Mucosa of rectum (tissue), 2 donors: ENCODE measurements around the gene WWC2.
"Not testable (repeated sequence)": the region's sequence is repeated elsewhere in the genome, so short reads cannot be mapped to it uniquely, and the experiment has no call there.

Source experiments
- H3K27ac ChIP-seq, 2 donors: one replicate each; pipeline ENCODE4 v1.7.0; 2013; ENCODE audit warnings: inconsistent platforms in 2 of 2, low read depth in 2 of 2, low read length in 2 of 2
- H3K27me3 ChIP-seq, 2 donors: one replicate each; pipeline ENCODE4 v1.7.0; 2013; ENCODE audit warnings: low read length in 2 of 2; ENCODE audit not compliant: control insufficient read depth in 2 of 2, insufficient read depth in 2 of 2
- H3K36me3 ChIP-seq, 2 donors: one replicate each; pipeline ENCODE4 v1.7.0; 2013; ENCODE audit warnings: low read length in 2 of 2; ENCODE audit not compliant: control insufficient read depth in 2 of 2, insufficient read depth in 2 of 2
- H3K4me1 ChIP-seq, 2 donors: one replicate each; pipeline ENCODE4 v1.7.0; 2013; ENCODE audit warnings: low read length in 2 of 2, mild to moderate bottlenecking in 1 of 2; ENCODE audit not compliant: control insufficient read depth in 2 of 2, insufficient read depth in 2 of 2
- H3K4me3 ChIP-seq, 2 donors: one replicate each; pipeline ENCODE4 v1.7.0; 2013; ENCODE audit warnings: low read length in 2 of 2
- H3K9ac ChIP-seq, 2 donors: one replicate each; pipeline ENCODE4 v1.7.0; 2013; ENCODE audit warnings: low read length in 2 of 2, low read depth in 1 of 2, mild to moderate bottlenecking in 1 of 2
- H3K9me3 ChIP-seq, 2 donors: one replicate each; pipeline ENCODE4 v1.7.0; 2013; ENCODE audit warnings: low read length in 2 of 2; ENCODE audit not compliant: control insufficient read depth in 2 of 2
- donor health status: healthy.
- donor health status: Normal muscosa, but diverticular disease.

The WWC2 gene

DNA sequence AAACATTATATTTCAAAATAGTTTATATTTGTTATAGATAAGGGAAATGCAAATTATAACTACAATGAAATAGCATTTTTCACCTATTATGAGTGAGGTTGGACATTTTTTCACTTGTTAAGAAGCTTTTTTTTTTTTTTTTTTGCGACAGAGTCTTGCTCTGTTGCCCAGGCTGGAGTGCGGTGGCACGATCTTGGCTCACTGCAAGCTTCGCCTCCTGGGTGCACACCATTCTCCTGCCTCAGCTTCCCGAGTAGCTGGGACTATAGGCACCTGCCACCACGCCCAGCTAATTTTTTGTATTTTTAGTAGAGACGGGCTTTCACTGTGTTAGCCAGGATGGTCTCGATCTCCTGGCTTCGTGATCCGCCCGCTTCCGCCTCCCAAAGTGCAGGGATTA is 22.6 kb downstream of the WWC2 start:
- not testable (repeated sequence) for H3K9ac ChIP-seq, H3K27ac ChIP-seq, H3K4me3 ChIP-seq, H3K27me3 ChIP-seq, H3K9me3 ChIP-seq, H3K36me3 ChIP-seq, H3K4me1 ChIP-seq

DNA sequence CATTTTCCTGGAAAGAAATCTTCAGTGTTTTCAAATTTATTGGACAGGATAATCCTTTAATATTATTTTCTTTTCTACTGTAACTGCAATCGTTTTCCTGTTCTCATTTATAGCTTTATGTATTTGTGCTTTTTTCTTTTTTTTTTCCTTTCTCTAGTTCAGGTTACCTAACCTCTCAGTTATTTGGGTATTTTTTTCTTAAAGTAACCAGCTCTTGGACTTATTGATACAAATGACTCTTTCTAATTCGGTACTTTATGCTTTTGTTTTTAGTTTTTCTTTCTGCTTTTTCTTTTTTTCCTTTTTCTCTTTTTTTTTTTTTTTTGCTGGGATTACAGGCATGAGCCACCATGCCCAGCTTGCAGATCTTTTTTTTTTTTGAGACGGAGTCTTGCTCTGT is 25.2 kb downstream of the WWC2 start:
- Histone ChIP-seq H3K9me3 (no peaks in the 10 kb centered on the region), H3K27ac (no peak overlapping the region), H3K36me3 (no peaks in the 10 kb centered on the region), H3K27me3 (peaks cover 0 to 2% of the 10 kb centered on the region in 2 donors), H3K9ac (no peak overlapping the region), H3K4me1 (no peaks in the 10 kb centered on the region), H3K4me3 (no peak overlapping the region)

DNA sequence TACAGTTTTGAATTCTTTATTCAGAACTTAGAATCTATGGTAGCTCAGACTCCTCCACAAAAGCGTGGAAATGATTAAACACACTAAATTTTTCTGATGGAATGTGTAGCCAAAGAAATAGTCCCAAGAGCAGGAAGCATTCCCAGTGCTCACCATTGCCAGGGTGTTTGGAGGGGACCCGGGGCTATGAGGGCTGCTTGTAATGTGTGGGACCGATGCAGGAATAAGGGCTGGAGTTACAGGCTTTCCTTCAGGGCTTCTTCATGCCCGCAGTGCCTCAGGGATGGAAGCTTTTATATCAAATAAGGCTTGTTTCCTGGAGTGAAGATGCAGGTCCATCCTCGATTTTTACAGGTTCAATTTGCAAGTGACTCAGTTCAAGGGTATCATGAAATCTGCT is 25.8 kb downstream of the WWC2 start:
- H3K9me3 ChIP-seq = no peaks in the 10 kb centered on the region
- H3K27me3 ChIP-seq = no peaks in the 10 kb centered on the region
- H3K36me3 ChIP-seq = no peaks in the 10 kb centered on the region
- H3K4me1 ChIP-seq = no peaks in the 10 kb centered on the region
- H3K27ac ChIP-seq = no peak overlapping the region
- H3K9ac ChIP-seq = no peak overlapping the region
- no peak overlapping the region for H3K4me3 ChIP-seq

DNA sequence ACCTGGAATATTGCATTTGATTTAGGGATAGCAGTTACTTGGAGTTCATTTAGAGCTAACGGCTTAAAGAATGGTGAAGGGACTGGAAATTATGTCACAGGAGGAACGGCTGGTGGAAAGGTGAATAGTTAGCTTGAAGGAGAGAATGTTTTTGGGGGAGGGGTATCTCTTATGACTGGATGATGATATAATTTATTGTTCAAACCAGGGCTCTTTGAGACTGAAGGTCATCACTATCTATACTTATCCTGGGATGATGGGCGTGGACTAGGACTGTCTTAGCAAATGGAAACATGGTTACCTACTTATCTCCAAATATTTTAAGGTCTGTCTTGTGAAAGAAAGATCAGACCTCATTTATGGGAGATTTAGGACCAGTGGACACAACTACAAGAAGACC is 30.1 kb downstream of the WWC2 start:
- H3K27me3 ChIP-seq = no peaks in the 10 kb centered on the region
- no peaks in the 10 kb centered on the region for H3K4me1 ChIP-seq
- no peaks in the 10 kb centered on the region for H3K9me3 ChIP-seq
- H3K9ac ChIP-seq = no peak overlapping the region
- no peaks in the 10 kb centered on the region for H3K36me3 ChIP-seq
- H3K4me3 ChIP-seq = no peak overlapping the region
- H3K27ac ChIP-seq = no peak overlapping the region

DNA sequence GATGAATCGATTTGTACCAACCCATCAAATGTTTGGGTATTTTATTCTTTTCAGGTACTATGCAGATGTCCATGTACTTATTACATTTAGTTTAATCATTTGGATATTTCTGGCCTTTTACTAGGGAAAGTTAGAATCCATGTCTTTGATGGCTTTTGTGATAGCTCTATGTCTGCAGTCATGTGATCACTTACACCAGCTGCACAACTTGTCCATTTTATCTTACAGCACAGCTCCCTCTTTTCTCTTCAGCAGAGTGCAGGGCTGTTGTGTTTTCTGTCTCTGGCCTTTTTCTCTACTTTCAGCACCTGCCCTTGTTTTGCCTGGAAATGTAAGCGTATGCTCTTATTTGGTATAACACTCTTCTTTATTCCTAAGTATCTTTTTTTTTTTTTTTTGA is 30.6 kb downstream of the WWC2 start:
- no peaks in the 10 kb centered on the region for H3K9me3 ChIP-seq
- H3K27ac ChIP-seq = no peak overlapping the region
- no peaks in the 10 kb centered on the region for H3K27me3 ChIP-seq
- no peaks in the 10 kb centered on the region for H3K4me1 ChIP-seq
- no peak overlapping the region for H3K9ac ChIP-seq
- H3K4me3 ChIP-seq = no peak overlapping the region
- no peaks in the 10 kb centered on the region for H3K36me3 ChIP-seq

DNA sequence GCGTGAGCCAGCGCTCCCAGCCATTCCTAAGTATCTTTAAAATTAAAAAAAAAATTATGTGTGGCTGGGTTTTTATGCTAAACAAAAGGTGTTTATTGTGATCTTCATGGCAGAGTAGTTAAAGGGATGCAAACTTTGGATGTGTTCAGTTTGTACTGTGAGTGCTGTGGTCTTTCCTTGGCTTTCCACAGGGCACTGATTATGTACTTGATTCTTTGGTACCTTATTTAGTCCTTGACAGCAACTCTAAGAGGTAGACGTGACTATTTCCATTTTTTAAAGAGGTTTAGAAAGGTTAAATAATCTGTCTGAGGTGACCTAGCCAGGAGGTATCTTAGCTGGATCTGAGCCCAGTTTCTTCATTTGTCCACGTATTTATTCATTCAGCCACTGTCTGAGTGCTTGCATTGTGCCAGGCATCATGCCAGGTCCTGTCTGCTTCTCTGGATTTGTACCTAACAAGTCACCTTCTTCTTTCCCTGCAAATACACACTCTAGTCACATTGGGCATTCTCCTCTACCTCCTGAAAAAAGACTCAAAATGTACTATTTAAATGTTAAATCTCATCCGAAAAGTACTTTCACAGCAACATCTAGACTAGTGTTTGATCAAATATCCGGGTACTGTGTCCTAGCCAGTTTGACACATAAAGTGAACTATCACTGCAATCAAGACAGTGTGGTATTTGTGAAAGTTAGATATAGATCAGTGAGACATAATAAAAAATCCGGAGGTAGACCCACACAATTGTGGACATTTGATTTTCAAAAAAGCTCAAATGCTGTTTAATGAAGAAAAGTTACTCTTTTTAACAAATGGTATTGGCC is 31.5 kb downstream of the WWC2 start:
- Histone ChIP-seq H3K27ac (no peak overlapping the region), H3K4me1 (no peaks in the 10 kb centered on the region), H3K9ac (no peak overlapping the region), H3K27me3 (no peaks in the 10 kb centered on the region), H3K9me3 (no peaks in the 10 kb centered on the region), H3K4me3 (no peak overlapping the region), H3K36me3 (no peaks in the 10 kb centered on the region)

DNA sequence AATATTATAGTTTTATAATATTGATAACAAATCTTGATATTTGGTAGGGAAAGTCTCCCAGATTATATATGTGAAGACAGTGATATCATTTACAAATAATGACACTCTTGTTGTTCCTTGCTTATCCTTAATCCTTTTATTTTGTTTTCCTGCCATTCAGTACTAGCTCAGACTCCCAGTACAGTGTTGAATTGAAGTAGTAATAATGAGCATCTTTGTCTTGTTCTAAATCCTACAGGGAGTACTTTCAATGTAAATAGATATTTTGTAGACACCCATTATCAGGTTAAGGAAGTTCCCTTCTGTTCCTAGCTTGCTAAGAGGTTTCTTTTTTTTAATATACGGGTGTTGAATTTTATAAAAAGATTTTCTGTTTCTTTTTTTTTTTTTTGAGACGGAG is 33.0 kb downstream of the WWC2 start:
- Histone ChIP-seq H3K4me3 (no peak overlapping the region), H3K27me3 (no peaks in the 10 kb centered on the region), H3K4me1 (no peaks in the 10 kb centered on the region), H3K27ac (no peak overlapping the region), H3K9ac (no peak overlapping the region), H3K9me3 (no peaks in the 10 kb centered on the region), H3K36me3 (no peaks in the 10 kb centered on the region)

DNA sequence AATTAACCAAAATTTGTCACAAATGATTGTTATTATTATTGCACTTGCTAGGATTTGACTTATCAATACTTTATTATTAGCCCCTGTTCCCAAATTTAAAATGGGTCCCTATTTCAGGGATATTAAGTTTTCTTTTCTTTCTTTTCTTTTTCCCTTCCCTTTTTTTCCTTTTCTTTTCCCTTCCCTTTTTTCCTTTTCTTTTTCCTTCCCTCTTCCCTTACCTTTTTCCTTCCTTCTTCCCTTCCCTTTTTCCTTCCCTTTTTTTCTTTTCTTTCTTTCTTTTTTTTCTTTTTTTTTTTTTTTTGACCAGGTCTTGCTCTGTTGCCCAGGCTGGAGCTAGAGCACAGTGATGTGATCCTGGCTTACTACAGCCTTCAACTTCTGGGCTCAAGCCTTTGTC is 33.8 kb downstream of the WWC2 start:
- no peak overlapping the region for H3K27ac ChIP-seq
- H3K27me3 ChIP-seq = no peaks in the 10 kb centered on the region
- H3K4me1 ChIP-seq = no peaks in the 10 kb centered on the region
- H3K36me3 ChIP-seq = no peaks in the 10 kb centered on the region
- H3K9me3 ChIP-seq = no peaks in the 10 kb centered on the region
- H3K9ac ChIP-seq = no peak overlapping the region
- no peak overlapping the region for H3K4me3 ChIP-seq

DNA sequence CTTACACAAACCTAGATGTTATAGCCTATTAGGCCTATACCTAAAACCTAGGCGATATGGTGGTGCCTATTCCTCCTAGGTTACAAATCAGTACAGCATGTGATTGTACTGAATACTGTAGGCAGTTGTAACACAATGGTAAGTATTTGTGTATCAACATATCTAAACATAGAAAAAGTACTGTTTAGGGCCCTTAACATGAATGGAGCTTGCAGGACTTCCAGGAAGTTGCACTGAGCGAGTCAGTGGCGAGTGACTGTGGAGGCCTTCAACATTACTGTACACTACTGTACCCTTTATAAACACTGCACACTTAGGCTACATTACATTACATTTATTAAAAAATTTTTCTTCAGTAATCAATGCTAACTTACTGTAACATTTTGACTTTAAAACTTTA is 37.8 kb downstream of the WWC2 start:
- Histone ChIP-seq H3K9me3 (no peaks in the 10 kb centered on the region), H3K36me3 (no peaks in the 10 kb centered on the region), H3K4me3 (no peak overlapping the region), H3K27ac (no peak overlapping the region), H3K9ac (no peak overlapping the region), H3K4me1 (no peaks in the 10 kb centered on the region), H3K27me3 (no peaks in the 10 kb centered on the region)

DNA sequence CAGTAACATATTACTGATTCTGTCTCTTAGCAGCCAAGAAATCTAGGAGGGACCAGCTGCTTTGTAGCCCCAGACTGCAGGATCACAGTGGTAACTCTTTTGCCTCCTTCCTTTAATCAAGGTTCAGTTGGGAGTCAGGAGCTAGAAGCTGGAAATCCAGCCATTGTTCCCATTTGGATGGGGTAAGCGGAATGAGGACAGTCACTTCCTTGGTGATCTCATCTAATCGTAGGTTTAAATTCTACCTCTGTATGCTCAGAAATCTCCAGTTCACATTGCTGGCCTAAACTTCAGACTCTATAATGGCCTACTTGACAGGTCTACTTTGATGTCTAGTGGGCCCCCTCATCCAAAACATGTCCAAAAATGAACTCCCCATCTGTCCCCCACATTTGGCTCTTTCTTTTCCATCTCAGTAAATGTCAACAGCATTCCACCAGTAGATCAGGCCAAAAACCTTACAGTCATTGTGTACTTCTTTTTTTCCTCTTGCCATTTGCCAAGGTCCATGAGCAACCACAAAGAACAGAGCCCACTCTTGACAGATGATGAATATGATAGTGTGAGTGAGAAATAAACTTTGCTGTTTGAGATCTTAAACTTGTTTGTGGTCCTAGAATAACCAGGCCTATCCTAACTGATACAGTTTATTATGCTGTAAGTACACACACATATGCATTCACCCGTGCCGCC is 40.1 kb downstream of the WWC2 start:
- Histone ChIP-seq H3K9ac (no peak overlapping the region), H3K9me3 (no peaks in the 10 kb centered on the region), H3K27ac (no peak overlapping the region), H3K36me3 (no peaks in the 10 kb centered on the region), H3K4me3 (no peak overlapping the region), H3K27me3 (no peaks in the 10 kb centered on the region), H3K4me1 (no peaks in the 10 kb centered on the region)
